HEK293 (cell line): ENCODE results near the gene UBE2G2.

Experiments
- CTCF ChIA-PET: fragments of 350-600 bp; formaldehyde crosslinking; extraction: SDS; loops from one replicate; lab custom pipeline; 2021; ENCODE audit warnings: antibody characterized with exemption; lab: Yijun Ruan, JAX
- POLR2A ChIA-PET: fragments of 300-600 bp; formaldehyde crosslinking; extraction: SDS; loops from one replicate; lab custom pipeline; 2020; ENCODE audit warnings: antibody characterized with exemption, inconsistent platforms; lab: Yijun Ruan, JAX
- H3K27ac ChIP-seq: fragments of 200-500 bp; sonication (Bioruptor generic); 2 replicates; pipeline ENCODE4 v1.5.1; 2014; ENCODE audit warnings: low read depth, low read length, control low read depth, inconsistent platforms; ENCODE audit errors: extremely low read depth
- H3K36me3 ChIP-seq, 2 experiments: fragments of 200-500 bp in 1 of 2; sonication (Bioruptor generic) in 1 of 2; 1 replicate in 1 of 2; 2 replicates in 1 of 2; pipeline ENCODE4 v1.5.1; 2014 to 2017; ENCODE audit warnings: inconsistent platforms in 2 of 2, low read length in 2 of 2; ENCODE audit not compliant: control insufficient read depth in 2 of 2, insufficient read depth in 1 of 2
- H3K4me1 ChIP-seq: fragments of 200-500 bp; sonication (Bioruptor generic); 2 replicates; pipeline ENCODE4 v1.5.1; 2014; ENCODE audit warnings: mild to moderate bottlenecking, low read length, inconsistent platforms; ENCODE audit not compliant: control insufficient read depth, insufficient read depth
- H3K4me3 ChIP-seq: 2 replicates; pipeline ENCODE4 v1.5.1; 2011; ENCODE audit warnings: low read depth, mild to moderate bottlenecking, control low read depth, low read length, moderate library complexity
- H3K9me3 ChIP-seq: fragments of 200-500 bp; sonication (Bioruptor generic); 2 replicates; pipeline ENCODE4 v1.5.1; 2014; ENCODE audit warnings: low read depth, low read length, inconsistent platforms; ENCODE audit not compliant: control insufficient read depth, insufficient read depth
- EGR2 ChIP-seq: fragments of 450-650 bp; formaldehyde crosslinking; IDR thresholded peaks from 2 replicates; pipeline ENCODE4 v1.5.1; 2016; ENCODE audit warnings: low read depth, missing biosample characterization, missing genetic modification characterization
- KLF1 ChIP-seq: fragments of 450-650 bp; formaldehyde crosslinking; IDR thresholded peaks from 2 replicates; pipeline ENCODE4 v1.5.1; 2016; ENCODE audit warnings: missing biosample characterization, missing genetic modification characterization
- KLF7 ChIP-seq: fragments of 450-650 bp; formaldehyde crosslinking; IDR thresholded peaks from 2 replicates; pipeline ENCODE4 v1.5.1; 2016; ENCODE audit warnings: missing biosample characterization, missing genetic modification characterization, borderline replicate concordance
- REPIN1 ChIP-seq: fragments of 450-650 bp; formaldehyde crosslinking; IDR thresholded peaks from 2 replicates; pipeline ENCODE4 v1.5.1; 2017; ENCODE audit warnings: missing biosample characterization, missing genetic modification characterization, low read depth
- SP2 ChIP-seq: fragments of 450-650 bp; formaldehyde crosslinking; IDR thresholded peaks from 2 replicates; pipeline ENCODE4 v1.5.1; 2016; ENCODE audit warnings: missing biosample characterization, missing genetic modification characterization
- ZBTB6 ChIP-seq: fragments of 450-650 bp; formaldehyde crosslinking; IDR thresholded peaks from 2 replicates; pipeline ENCODE4 v1.5.1; 2017; ENCODE audit warnings: missing biosample characterization, missing genetic modification characterization
- ZEB2 ChIP-seq: fragments of 450-650 bp; formaldehyde crosslinking; IDR thresholded peaks from 2 replicates; pipeline ENCODE4 v1.5.1; 2016; ENCODE audit warnings: missing biosample characterization, missing genetic modification characterization
- ZIC2 ChIP-seq: fragments of 450-650 bp; formaldehyde crosslinking; IDR thresholded peaks from 2 replicates; pipeline ENCODE4 v1.5.1; 2016; ENCODE audit warnings: missing biosample characterization, missing genetic modification characterization
- ZNF121 ChIP-seq: fragments of 450-650 bp; formaldehyde crosslinking; IDR thresholded peaks from 2 replicates; pipeline ENCODE4 v1.5.1; 2016; ENCODE audit warnings: missing biosample characterization, missing genetic modification characterization
- ZNF223 ChIP-seq: fragments of 450-650 bp; formaldehyde crosslinking; IDR thresholded peaks from 2 replicates; pipeline ENCODE4 v1.5.1; 2016; ENCODE audit warnings: missing biosample characterization, missing genetic modification characterization
- ZNF274 ChIP-seq, 2 experiments: fragments of 200-500 bp in 1 of 2; fragments of 450-650 bp in 1 of 2; sonication (Bioruptor generic) in 1 of 2; formaldehyde crosslinking in 1 of 2; IDR thresholded peaks; 2 replicates each; pipeline versions ENCODE4 v1.5.1 to v1.6.1; 2014 to 2016; ENCODE audit warnings: borderline replicate concordance in 1 of 2, inconsistent platforms in 1 of 2, low read length in 1 of 2, missing biosample characterization in 1 of 2, missing genetic modification characterization in 1 of 2
- ZNF292 ChIP-seq: fragments of 450-650 bp; formaldehyde crosslinking; IDR thresholded peaks from 2 replicates; pipeline ENCODE4 v1.5.1; 2016; ENCODE audit warnings: low read depth, missing biosample characterization, missing genetic modification characterization, borderline replicate concordance
- ZNF549 ChIP-seq: fragments of 450-650 bp; IDR thresholded peaks from 2 replicates; pipeline ENCODE4 v1.5.1; 2018; ENCODE audit warnings: missing biosample characterization, missing genetic modification characterization, mild to moderate bottlenecking, inconsistent platforms, moderate library complexity
- ZNF571 ChIP-seq: fragments of 450-650 bp; formaldehyde crosslinking; IDR thresholded peaks from 2 replicates; pipeline ENCODE4 v1.5.0; 2017; ENCODE audit warnings: missing biosample characterization, missing genetic modification characterization
- ZNF701 ChIP-seq: fragments of 450-650 bp; formaldehyde crosslinking; IDR thresholded peaks from 2 replicates; pipeline ENCODE4 v1.5.1; 2016; ENCODE audit warnings: missing biosample characterization, missing genetic modification characterization
- ZNF707 ChIP-seq: fragments of 450-650 bp; formaldehyde crosslinking; IDR thresholded peaks from 2 replicates; pipeline ENCODE4 v1.5.1; 2016; ENCODE audit warnings: missing biosample characterization, missing genetic modification characterization
- ZNF768 ChIP-seq: fragments of 450-650 bp; formaldehyde crosslinking; IDR thresholded peaks from 2 replicates; pipeline ENCODE4 v1.5.1; 2018; ENCODE audit warnings: missing biosample characterization, mild to moderate bottlenecking, missing genetic modification characterization
- ZNF792 ChIP-seq: fragments of 450-650 bp; formaldehyde crosslinking; IDR thresholded peaks from 2 replicates; pipeline ENCODE4 v1.5.1; 2016; ENCODE audit warnings: missing biosample characterization, missing genetic modification characterization
- ZSCAN23 ChIP-seq: fragments of 450-650 bp; formaldehyde crosslinking; IDR thresholded peaks from 2 replicates; pipeline ENCODE4 v1.5.1; 2016; ENCODE audit warnings: missing biosample characterization, missing genetic modification characterization
- TF ChIP-seq, protein P1 (sequence below): fragments of 450-650 bp; formaldehyde crosslinking; IDR thresholded peaks from 2 replicates; pipeline ENCODE4 v1.5.1; 2016; ENCODE audit warnings: missing biosample characterization, missing genetic modification characterization
- TF ChIP-seq, protein P2 (sequence below): fragments of 450-650 bp; formaldehyde crosslinking; IDR thresholded peaks from 2 replicates; pipeline ENCODE4 v1.5.1; 2016; ENCODE audit warnings: missing biosample characterization, missing genetic modification characterization
- TF ChIP-seq, protein P3 (sequence below): fragments of 450-650 bp; formaldehyde crosslinking; IDR thresholded peaks from 2 replicates; pipeline ENCODE4 v1.5.1; 2017; ENCODE audit warnings: missing biosample characterization, missing genetic modification characterization

Gene UBE2G2

DNA sequence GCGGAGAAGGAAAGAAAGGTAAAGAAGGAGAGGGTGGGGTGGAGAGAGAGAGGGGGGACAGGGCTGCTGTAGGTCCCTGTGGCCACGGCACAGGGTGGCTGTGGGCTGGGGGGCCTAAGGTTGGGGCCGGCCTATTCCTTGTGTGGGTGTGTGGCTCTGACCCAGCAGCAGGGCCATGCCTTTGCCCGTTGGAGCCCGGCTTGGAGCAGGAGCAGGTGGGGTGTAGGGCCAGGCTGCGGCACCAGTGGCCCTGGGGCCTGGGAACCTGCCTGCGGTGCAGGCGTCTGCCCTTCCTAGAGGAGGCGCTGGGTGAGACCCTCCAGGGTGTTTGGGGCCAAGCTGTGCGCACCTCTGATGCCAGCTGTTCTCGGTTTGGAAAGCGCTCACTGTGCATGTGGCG is 35.9 kb upstream of the UBE2G2 start:
- H3K4me1 ChIP-seq = no peaks in the 10 kb centered on the region
- H3K9me3 ChIP-seq = no peaks in the 10 kb centered on the region
- no peak overlapping the region for H3K27ac ChIP-seq
- CTCF ChIA-PET = no interaction called here
- no peaks in the 10 kb centered on the region for H3K36me3 ChIP-seq
- H3K4me3 ChIP-seq = no peak overlapping the region
- POLR2A ChIA-PET = interaction anchor here (0.5 to 0.7 kb wide), 2 partner anchors 32 to 55 kb away, joined by 3 to 5 read pairs; no protein-coding TSS in a partner anchor
- TF ChIP-seq ZNF121 (tag by site-specific recombination) = no peak
- 0 out of 2 replicates have a peak, but pooled peaks have one; percentile 32 for TF ChIP-seq ZIC2 (tag by site-specific recombination)
- TF ChIP-seq ZSCAN23 (tag by site-specific recombination) = no peak
- no peak for TF ChIP-seq ZNF571 (tag by site-specific recombination)
- TF ChIP-seq, protein P1, sequence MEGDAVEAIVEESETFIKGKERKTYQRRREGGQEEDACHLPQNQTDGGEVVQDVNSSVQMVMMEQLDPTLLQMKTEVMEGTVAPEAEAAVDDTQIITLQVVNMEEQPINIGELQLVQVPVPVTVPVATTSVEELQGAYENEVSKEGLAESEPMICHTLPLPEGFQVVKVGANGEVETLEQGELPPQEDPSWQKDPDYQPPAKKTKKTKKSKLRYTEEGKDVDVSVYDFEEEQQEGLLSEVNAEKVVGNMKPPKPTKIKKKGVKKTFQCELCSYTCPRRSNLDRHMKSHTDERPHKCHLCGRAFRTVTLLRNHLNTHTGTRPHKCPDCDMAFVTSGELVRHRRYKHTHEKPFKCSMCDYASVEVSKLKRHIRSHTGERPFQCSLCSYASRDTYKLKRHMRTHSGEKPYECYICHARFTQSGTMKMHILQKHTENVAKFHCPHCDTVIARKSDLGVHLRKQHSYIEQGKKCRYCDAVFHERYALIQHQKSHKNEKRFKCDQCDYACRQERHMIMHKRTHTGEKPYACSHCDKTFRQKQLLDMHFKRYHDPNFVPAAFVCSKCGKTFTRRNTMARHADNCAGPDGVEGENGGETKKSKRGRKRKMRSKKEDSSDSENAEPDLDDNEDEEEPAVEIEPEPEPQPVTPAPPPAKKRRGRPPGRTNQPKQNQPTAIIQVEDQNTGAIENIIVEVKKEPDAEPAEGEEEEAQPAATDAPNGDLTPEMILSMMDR (tag by site-specific recombination) = no peak
- TF ChIP-seq, all 188 proteins: peak for 1

- CTCF ChIA-PET = no interaction called here
- H3K4me3 ChIP-seq = no peak overlapping the region
- H3K36me3 ChIP-seq = no peaks in the 10 kb centered on the region
- no peak overlapping the region for H3K27ac ChIP-seq
- H3K4me1 ChIP-seq = no peaks in the 10 kb centered on the region
- no peaks in the 10 kb centered on the region for H3K9me3 ChIP-seq
- POLR2A ChIA-PET = interaction anchor here (0.5 to 0.7 kb wide), 2 partner anchors 33 to 56 kb away, joined by 3 to 5 read pairs; no protein-coding TSS in a partner anchor
- TF ChIP-seq ZIC2 (tag by site-specific recombination) = peak; percentile 64; the same call in 1 of the 2 replicates
- TF ChIP-seq EGR2 (tag by site-specific recombination) = peak; percentile 31
- TF ChIP-seq ZBTB6 (tag by site-specific recombination) = no peak
- no peak for TF ChIP-seq ZNF701 (tag by site-specific recombination)
- no peak for TF ChIP-seq ZNF549 (tag by site-specific recombination)
- no peak for TF ChIP-seq KLF7 (tag by site-specific recombination)
- TF ChIP-seq KLF1 (tag by site-specific recombination) = peak; percentile 74
- TF ChIP-seq ZNF768 (tag by site-specific recombination) = no peak
- TF ChIP-seq ZNF792 (tag by site-specific recombination) = no peak
- no peak for TF ChIP-seq ZNF292 (tag by site-specific recombination)
- TF ChIP-seq ZEB2 (tag by site-specific recombination) = no peak
- TF ChIP-seq ZNF707 (tag by site-specific recombination) = no peak
- TF ChIP-seq, protein P2, sequence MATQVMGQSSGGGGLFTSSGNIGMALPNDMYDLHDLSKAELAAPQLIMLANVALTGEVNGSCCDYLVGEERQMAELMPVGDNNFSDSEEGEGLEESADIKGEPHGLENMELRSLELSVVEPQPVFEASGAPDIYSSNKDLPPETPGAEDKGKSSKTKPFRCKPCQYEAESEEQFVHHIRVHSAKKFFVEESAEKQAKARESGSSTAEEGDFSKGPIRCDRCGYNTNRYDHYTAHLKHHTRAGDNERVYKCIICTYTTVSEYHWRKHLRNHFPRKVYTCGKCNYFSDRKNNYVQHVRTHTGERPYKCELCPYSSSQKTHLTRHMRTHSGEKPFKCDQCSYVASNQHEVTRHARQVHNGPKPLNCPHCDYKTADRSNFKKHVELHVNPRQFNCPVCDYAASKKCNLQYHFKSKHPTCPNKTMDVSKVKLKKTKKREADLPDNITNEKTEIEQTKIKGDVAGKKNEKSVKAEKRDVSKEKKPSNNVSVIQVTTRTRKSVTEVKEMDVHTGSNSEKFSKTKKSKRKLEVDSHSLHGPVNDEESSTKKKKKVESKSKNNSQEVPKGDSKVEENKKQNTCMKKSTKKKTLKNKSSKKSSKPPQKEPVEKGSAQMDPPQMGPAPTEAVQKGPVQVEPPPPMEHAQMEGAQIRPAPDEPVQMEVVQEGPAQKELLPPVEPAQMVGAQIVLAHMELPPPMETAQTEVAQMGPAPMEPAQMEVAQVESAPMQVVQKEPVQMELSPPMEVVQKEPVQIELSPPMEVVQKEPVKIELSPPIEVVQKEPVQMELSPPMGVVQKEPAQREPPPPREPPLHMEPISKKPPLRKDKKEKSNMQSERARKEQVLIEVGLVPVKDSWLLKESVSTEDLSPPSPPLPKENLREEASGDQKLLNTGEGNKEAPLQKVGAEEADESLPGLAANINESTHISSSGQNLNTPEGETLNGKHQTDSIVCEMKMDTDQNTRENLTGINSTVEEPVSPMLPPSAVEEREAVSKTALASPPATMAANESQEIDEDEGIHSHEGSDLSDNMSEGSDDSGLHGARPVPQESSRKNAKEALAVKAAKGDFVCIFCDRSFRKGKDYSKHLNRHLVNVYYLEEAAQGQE (tag by site-specific recombination) = no peak
- no peak for TF ChIP-seq ZNF223 (tag by site-specific recombination)
- TF ChIP-seq SP2 = no peak
- TF ChIP-seq ZNF274 (IDR thresholded peaks at IDR 0.05; ENCODE audit: low read length) = no peak
- no peak for TF ChIP-seq ZNF274 (tag by site-specific recombination; IDR thresholded peaks at IDR 0.05; ENCODE audit: borderline replicate concordance)
- TF ChIP-seq REPIN1 (tag by site-specific recombination) = no peak
- TF ChIP-seq, protein P3, sequence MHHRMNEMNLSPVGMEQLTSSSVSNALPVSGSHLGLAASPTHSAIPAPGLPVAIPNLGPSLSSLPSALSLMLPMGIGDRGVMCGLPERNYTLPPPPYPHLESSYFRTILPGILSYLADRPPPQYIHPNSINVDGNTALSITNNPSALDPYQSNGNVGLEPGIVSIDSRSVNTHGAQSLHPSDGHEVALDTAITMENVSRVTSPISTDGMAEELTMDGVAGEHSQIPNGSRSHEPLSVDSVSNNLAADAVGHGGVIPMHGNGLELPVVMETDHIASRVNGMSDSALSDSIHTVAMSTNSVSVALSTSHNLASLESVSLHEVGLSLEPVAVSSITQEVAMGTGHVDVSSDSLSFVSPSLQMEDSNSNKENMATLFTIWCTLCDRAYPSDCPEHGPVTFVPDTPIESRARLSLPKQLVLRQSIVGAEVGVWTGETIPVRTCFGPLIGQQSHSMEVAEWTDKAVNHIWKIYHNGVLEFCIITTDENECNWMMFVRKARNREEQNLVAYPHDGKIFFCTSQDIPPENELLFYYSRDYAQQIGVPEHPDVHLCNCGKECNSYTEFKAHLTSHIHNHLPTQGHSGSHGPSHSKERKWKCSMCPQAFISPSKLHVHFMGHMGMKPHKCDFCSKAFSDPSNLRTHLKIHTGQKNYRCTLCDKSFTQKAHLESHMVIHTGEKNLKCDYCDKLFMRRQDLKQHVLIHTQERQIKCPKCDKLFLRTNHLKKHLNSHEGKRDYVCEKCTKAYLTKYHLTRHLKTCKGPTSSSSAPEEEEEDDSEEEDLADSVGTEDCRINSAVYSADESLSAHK = no peak
Observed at GRCh38 chr21:44836666-44837471, 35.2 kb upstream of the UBE2G2 start.
